A549 (cell line): ENCODE results near the gene LST1.

Experiments
- CHD2 ChIP-seq: fragments of 150-350 bp; IDR thresholded peaks from 2 replicates; pipeline ENCODE4 v1.6.1; 2014; ENCODE audit warnings: low read length; ENCODE audit not compliant: partially characterized antibody
- EP300 ChIP-seq, 2 experiments: fragments of >200 bp; sonication (Bioruptor Twin); formaldehyde crosslinking; IDR thresholded peaks; 2 replicates in 1 of 2; 3 replicates in 1 of 2; pipeline ENCODE4 v1.6.1; 2016 to 2017
- MAFK ChIP-seq: fragments of 450-650 bp; IDR thresholded peaks from 2 replicates; pipeline ENCODE4 v1.6.1; 2014; ENCODE audit not compliant: partially characterized antibody
- POLR2A ChIP-seq: IDR thresholded peaks from 2 replicates; pipeline ENCODE4 v1.6.1; 2012; ENCODE audit warnings: mild to moderate bottlenecking, low read length
- RCOR1 ChIP-seq: fragments of 150-350 bp; IDR thresholded peaks from 2 replicates; pipeline ENCODE4 v1.6.1; 2014; ENCODE audit warnings: antibody characterized with exemption, low read length, low read depth
- TF ChIP-seq, protein P1 (sequence below): fragments of >200 bp; sonication (Bioruptor Twin); formaldehyde crosslinking; IDR thresholded peaks from 3 replicates; pipeline ENCODE4 v1.5.1; 2016
- TF ChIP-seq, protein P2 (sequence below): IDR thresholded peaks from 2 replicates; pipeline ENCODE4 v1.6.1; 2012; ENCODE audit warnings: low read depth, borderline replicate concordance
- TF ChIP-seq, protein P3 (sequence below): fragments of 150-350 bp; IDR thresholded peaks from 2 replicates; pipeline ENCODE4 v1.6.1; 2014; ENCODE audit warnings: low read depth, mild to moderate bottlenecking, low read length

DNA sequence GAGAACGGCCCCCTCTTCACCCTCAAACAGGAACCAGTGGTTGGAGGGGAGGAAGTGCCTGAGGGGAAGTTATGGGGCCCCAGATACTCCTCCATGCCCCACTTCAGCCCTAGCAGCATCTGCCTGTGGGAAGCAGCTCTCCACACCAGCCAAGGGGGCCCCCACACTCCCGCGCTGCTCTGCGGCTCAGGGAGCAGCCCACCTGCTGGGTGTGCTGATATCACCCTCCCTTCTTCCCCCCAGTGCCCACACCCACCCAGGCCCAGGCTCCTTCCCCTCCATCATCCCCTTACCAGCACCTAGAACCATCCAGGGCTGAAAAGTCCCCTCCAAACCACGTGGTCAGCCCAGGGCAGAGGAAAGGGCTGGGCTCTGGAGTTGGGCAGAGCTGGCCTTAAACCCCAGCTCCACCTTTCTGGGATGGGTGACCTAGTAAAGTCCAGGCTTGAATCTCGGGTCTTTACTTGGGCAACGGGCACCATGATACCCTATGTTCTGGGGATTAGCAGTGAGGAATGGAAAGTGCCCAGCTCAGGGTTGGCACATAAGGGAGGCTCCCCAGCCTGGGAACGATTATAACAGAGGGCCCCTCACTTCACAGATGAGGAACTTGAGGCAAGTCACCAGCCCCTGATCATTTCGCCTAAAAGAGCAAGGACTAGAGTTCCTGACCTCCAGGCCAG lies 663 bp downstream of the LST1 start:
- TF ChIP-seq POLR2A (no peak), MAFK (no peak), CHD2 (no peak), EP300 (IDR thresholded peaks at IDR 0.05) (no peak), RCOR1 (no peak)
- TF ChIP-seq, protein P1, sequence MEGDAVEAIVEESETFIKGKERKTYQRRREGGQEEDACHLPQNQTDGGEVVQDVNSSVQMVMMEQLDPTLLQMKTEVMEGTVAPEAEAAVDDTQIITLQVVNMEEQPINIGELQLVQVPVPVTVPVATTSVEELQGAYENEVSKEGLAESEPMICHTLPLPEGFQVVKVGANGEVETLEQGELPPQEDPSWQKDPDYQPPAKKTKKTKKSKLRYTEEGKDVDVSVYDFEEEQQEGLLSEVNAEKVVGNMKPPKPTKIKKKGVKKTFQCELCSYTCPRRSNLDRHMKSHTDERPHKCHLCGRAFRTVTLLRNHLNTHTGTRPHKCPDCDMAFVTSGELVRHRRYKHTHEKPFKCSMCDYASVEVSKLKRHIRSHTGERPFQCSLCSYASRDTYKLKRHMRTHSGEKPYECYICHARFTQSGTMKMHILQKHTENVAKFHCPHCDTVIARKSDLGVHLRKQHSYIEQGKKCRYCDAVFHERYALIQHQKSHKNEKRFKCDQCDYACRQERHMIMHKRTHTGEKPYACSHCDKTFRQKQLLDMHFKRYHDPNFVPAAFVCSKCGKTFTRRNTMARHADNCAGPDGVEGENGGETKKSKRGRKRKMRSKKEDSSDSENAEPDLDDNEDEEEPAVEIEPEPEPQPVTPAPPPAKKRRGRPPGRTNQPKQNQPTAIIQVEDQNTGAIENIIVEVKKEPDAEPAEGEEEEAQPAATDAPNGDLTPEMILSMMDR = no peak
- TF ChIP-seq, protein P2, sequence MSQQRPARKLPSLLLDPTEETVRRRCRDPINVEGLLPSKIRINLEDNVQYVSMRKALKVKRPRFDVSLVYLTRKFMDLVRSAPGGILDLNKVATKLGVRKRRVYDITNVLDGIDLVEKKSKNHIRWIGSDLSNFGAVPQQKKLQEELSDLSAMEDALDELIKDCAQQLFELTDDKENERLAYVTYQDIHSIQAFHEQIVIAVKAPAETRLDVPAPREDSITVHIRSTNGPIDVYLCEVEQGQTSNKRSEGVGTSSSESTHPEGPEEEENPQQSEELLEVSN = no peak
- TF ChIP-seq, protein P3, sequence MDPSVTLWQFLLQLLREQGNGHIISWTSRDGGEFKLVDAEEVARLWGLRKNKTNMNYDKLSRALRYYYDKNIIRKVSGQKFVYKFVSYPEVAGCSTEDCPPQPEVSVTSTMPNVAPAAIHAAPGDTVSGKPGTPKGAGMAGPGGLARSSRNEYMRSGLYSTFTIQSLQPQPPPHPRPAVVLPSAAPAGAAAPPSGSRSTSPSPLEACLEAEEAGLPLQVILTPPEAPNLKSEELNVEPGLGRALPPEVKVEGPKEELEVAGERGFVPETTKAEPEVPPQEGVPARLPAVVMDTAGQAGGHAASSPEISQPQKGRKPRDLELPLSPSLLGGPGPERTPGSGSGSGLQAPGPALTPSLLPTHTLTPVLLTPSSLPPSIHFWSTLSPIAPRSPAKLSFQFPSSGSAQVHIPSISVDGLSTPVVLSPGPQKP = no peak
